B cell (primary cell): ENCODE measurements around the gene SETD1A. TPM values are rescaled to one million over a fixed set of nuclear protein-coding genes. Genes with fewer than 3 reads are reported as not detected.

Experiments
- ATAC-seq: fragments of 200-7000 bp; cut with Tn5 transposase; one replicate; pipeline ENCODE4 v1.10.0; 2021; ENCODE audit warnings: low read depth, mild to moderate bottlenecking, moderate number of reproducible peaks, moderate library complexity
- CTCF ChIA-PET: fragments of 350-600 bp; sonication (Branson Sonifier 250); formaldehyde crosslinking; loops from one replicate; lab custom pipeline; 2021; ENCODE audit warnings: antibody characterized with exemption, inconsistent platforms; lab: Charles Lee
- POLR2A ChIA-PET: fragments of 350-600 bp; sonication (Branson Sonifier 250); formaldehyde crosslinking; loops from one replicate; lab custom pipeline; 2021; ENCODE audit warnings: antibody characterized with exemption; lab: Charles Lee
- DNase-seq: peaks from one replicate; pipeline ENCODE4 v3.0.0; 2013
- H2AFZ ChIP-seq: 2 replicates; pipeline ENCODE4 v1.6.1; 2012; ENCODE audit warnings: mild to moderate bottlenecking, low read depth, low read length; ENCODE audit not compliant: insufficient read depth, poor library complexity, severe bottlenecking
- H3K27ac ChIP-seq, 2 donors: 1 replicate in 1 of 2; 2 replicates in 1 of 2; pipeline ENCODE4 v1.5.1; 2012 to 2013; ENCODE audit warnings: low read length in 2 of 2, mild to moderate bottlenecking in 2 of 2, moderate library complexity in 1 of 2
- H3K27me3 ChIP-seq, 4 experiments: fragments of 200-600 bp in 1 of 4; sonication (generic) in 1 of 4; replicated peaks in 1 of 4; 1 replicate in 2 of 4; 2 replicates in 2 of 4; pipeline versions ENCODE4 v1.6.1 to v1.7.0; 2013 to 2016; ENCODE audit warnings: low read length in 3 of 4, mild to moderate bottlenecking in 2 of 4, mixed read lengths in 1 of 4, moderate library complexity in 1 of 4; ENCODE audit not compliant: insufficient read depth in 4 of 4, control insufficient read depth in 3 of 4; ENCODE audit errors: control extremely low read depth in 1 of 4
- H3K36me3 ChIP-seq, 2 experiments: replicated peaks in 1 of 2; 1 replicate in 1 of 2; 2 replicates in 1 of 2; pipeline versions ENCODE4 v1.6.1 to v1.7.1; 2013; ENCODE audit warnings: low read length in 1 of 2; ENCODE audit not compliant: insufficient read depth in 2 of 2, control insufficient read depth in 1 of 2; ENCODE audit errors: control extremely low read depth in 1 of 2, extremely low read depth in 1 of 2
- H3K4me1 ChIP-seq, 2 donors: fragments of 200-600 bp in 1 of 2; sonication (generic) in 1 of 2; 1 replicate in 1 of 2; 2 replicates in 1 of 2; pipeline versions ENCODE4 v1.5.1 to v1.6.1; 2013 to 2017; ENCODE audit warnings: low read length in 2 of 2; ENCODE audit not compliant: control insufficient read depth in 2 of 2, insufficient read depth in 2 of 2
- H3K4me2 ChIP-seq: replicated peaks from 2 replicates; pipeline ENCODE3; 2012; ENCODE audit warnings: mild to moderate bottlenecking, low read depth, low read length; ENCODE audit not compliant: poor library complexity, severe bottlenecking
- H3K4me3 ChIP-seq, 5 experiments: fragments of 200-600 bp in 1 of 5; sonication (generic) in 1 of 5; 1 replicate in 3 of 5; 2 replicates in 2 of 5; pipeline versions ENCODE4 v1.5.1 to v1.7.0; 2011 to 2016; ENCODE audit warnings: low read length in 4 of 5, mild to moderate bottlenecking in 4 of 5, low read depth in 2 of 5, control low read depth in 1 of 5, moderate library complexity in 1 of 5; ENCODE audit not compliant: insufficient read depth in 1 of 5; ENCODE audit errors: control extremely low read depth in 1 of 5, extremely low read depth in 1 of 5
- H3K79me2 ChIP-seq: fragments of 200-600 bp; sonication (generic); one replicate; pipeline ENCODE4 v1.6.0; 2016; ENCODE audit warnings: low read length; ENCODE audit not compliant: control insufficient read depth, insufficient read depth
- H3K9ac ChIP-seq: fragments of 200-600 bp; sonication (generic); 2 replicates; pipeline ENCODE4 v1.6.1; 2017; ENCODE audit warnings: mild to moderate bottlenecking, low read length, moderate library complexity
- H3K9me3 ChIP-seq, 3 donors: one replicate each; pipeline versions ENCODE4 v1.6.1 to v1.7.1; 2013; ENCODE audit warnings: low read length in 2 of 3; ENCODE audit not compliant: control insufficient read depth in 2 of 3, insufficient read depth in 1 of 3; ENCODE audit errors: control extremely low read depth in 1 of 3
- H4K20me1 ChIP-seq: 2 replicates; pipeline ENCODE4 v1.6.0; 2012; ENCODE audit warnings: mild to moderate bottlenecking, low read length; ENCODE audit not compliant: insufficient read depth, control insufficient read depth, poor library complexity, severe bottlenecking
- H3K27ac Mint-ChIP-seq: one replicate; pipeline ENCODE4 v1.8.0; 2021; ENCODE audit warnings: mixed read lengths
- H3K27me3 Mint-ChIP-seq: one replicate; pipeline ENCODE4 v1.8.0; 2021; ENCODE audit warnings: mixed read lengths
- H3K4me1 Mint-ChIP-seq: one replicate; pipeline ENCODE4 v1.8.0; 2021; ENCODE audit warnings: mixed read lengths
- H3K4me3 Mint-ChIP-seq: one replicate; pipeline ENCODE4 v1.8.0; 2021; ENCODE audit warnings: mixed read lengths
- H3K9me3 Mint-ChIP-seq: one replicate; pipeline ENCODE4 v1.8.0; 2022; ENCODE audit warnings: mixed read lengths; ENCODE audit not compliant: insufficient read depth
- CTCF ChIP-seq: fragments of 200-600 bp; IDR thresholded peaks from one replicate; pipeline ENCODE4 v1.8.0; 2022; ENCODE audit warnings: antibody characterized with exemption, mild to moderate bottlenecking
- EZH2 ChIP-seq: IDR thresholded peaks from 2 replicates; pipeline ENCODE4 v1.6.1; 2012; ENCODE audit warnings: borderline replicate concordance, low read depth, mild to moderate bottlenecking, moderate library complexity, low read length; ENCODE audit not compliant: insufficient read depth, poor library complexity, severe bottlenecking
- WGBS: methylation state at CpG from one replicate; pipeline ENCODE4 v1.1.5; 2013; ENCODE audit warnings: missing lambda C conversion rate; ENCODE audit not compliant: insufficient coverage; 5-methylcytosine and 5-hydroxymethylcytosine counted together
- intact Hi-C: fragments of 100-400 bp; cut with micrococcal nuclease; formaldehyde crosslinking; loops from one replicate; pipeline ENCODE4 v1.10.0; 2022
- polyA plus RNA-seq: library from polyadenylated mRNA; depleted of rRNA; stranded (reverse); fragments of >200 nt; gene quantifications from 2 replicates; pipeline ENCODE4 v1.2.3, GENCODE V29; 2012
- total RNA-seq, 2 donors: library from RNA; stranded (reverse); fragments of 120-200 nt in 1 of 2; gene quantifications; 1 replicate in 1 of 2; 2 replicates in 1 of 2; pipeline versions ENCODE4 v1.2.3 to v1.2.4, GENCODE V29; 2013 to 2022

Gene SETD1A
- total and polyA plus RNA-seq, 2 donors (not counting 1 experiment from before 2014, with no cell fraction given): 11.5 to 39.5 TPM

GRCh38 chr16:30949650-30950515 lies 7.7 kb upstream of the SETD1A start:
- H2AFZ ChIP-seq: peak overlapping the region; percentile 84
- H3K4me2 ChIP-seq: peak overlapping the region; percentile 94
- H3K27ac ChIP-seq: peak overlapping the region; percentile 50 to 78
- peaks cover 32% of the 10 kb centered on the region for H3K79me2 ChIP-seq
- H3K27me3 ChIP-seq: no peaks in the 10 kb centered on the region
- peaks cover 38% of the 10 kb centered on the region for H4K20me1 ChIP-seq
- ATAC-seq: peak; percentile 21
- peaks cover 27% of the 10 kb centered on the region for H3K4me1 Mint-ChIP-seq
- DNase-seq: peak; percentile 62
- no peaks in the 10 kb centered on the region for H3K9me3 Mint-ChIP-seq
- POLR2A ChIA-PET: interaction anchor here (0.6 to 1.0 kb wide), 4 partner anchors 14 to 919 kb away, joined by 3 to 10 read pairs (median 4); partner anchors contain the start of gene PRR14
- H3K27ac Mint-ChIP-seq: peak overlapping the region; percentile 92
- CTCF ChIA-PET: interaction anchor here (0.5 to 1.4 kb wide), 7 partner anchors 8 to 469 kb away, joined by 3 to 6 read pairs (median 3); no protein-coding TSS in a partner anchor
- peak overlapping the region; percentile 56 to 93 (median 77) for H3K4me3 ChIP-seq
- intact Hi-C loops: loop anchor here (1.0 to 5.0 kb wide), 4 partner anchors 7 to 919 kb away; partner anchors contain the start of genes CFAP119, FBXL19, RNF40 and SETD1A
- peaks cover 14 to 36% of the 10 kb centered on the region in 2 donors for H3K4me1 ChIP-seq
- peaks cover 0 to 6% of the 10 kb centered on the region in 2 experiments for H3K36me3 ChIP-seq
- peak overlapping the region; percentile 81 for H3K9ac ChIP-seq
- TF ChIP-seq EZH2 (no peak), CTCF (peak; percentile 19)
- H3K9me3 ChIP-seq: peaks cover 0 to 4% (median 0%) of the 10 kb centered on the region in 3 donors
- H3K4me3 Mint-ChIP-seq: peak overlapping the region; percentile 95
- WGBS: 1% methylated on average over 21 of the region's 21 CpGs
- no peaks in the 10 kb centered on the region for H3K27me3 Mint-ChIP-seq
